Kidney epithelial cell (primary cell): ENCODE data around the gene ALPG. TPM values are rescaled to one million over a fixed set of nuclear protein-coding genes. Genes with fewer than 3 reads are reported as not detected.
"Not testable (repeated sequence)": the region's sequence is repeated elsewhere in the genome, so short reads cannot be mapped to it uniquely, and the experiment has no call there.

Source experiments
- DNase-seq: peaks from one replicate; pipeline ENCODE4 v3.0.0-alpha.2; 2010; ENCODE audit warnings: low read depth
- H3K27me3 ChIP-seq: 2 replicates; pipeline ENCODE4 v1.6.0; 2011; ENCODE audit warnings: low read length; ENCODE audit not compliant: control insufficient read depth, insufficient read depth
- H3K36me3 ChIP-seq: 2 replicates; pipeline ENCODE4 v1.5.1; 2011; ENCODE audit warnings: low read length; ENCODE audit not compliant: control insufficient read depth, insufficient read depth
- H3K4me3 ChIP-seq: 2 replicates; pipeline ENCODE4 v1.5.1; 2011; ENCODE audit warnings: low read depth, mild to moderate bottlenecking, control low read depth, low read length
- total RNA-seq: library from RNA; depleted of rRNA; stranded (reverse); fragments of >200 nt; gene quantifications from 2 replicates; pipeline ENCODE4 v1.2.3, GENCODE V29; 2015
- TF ChIP-seq, protein P1 (sequence below): IDR thresholded peaks from 2 replicates; pipeline ENCODE4 v1.5.1; 2011; ENCODE audit warnings: mild to moderate bottlenecking, moderate library complexity, low read length, control low read depth, inconsistent platforms; ENCODE audit not compliant: insufficient read depth, poor library complexity, severe bottlenecking

The ALPG gene
- total RNA-seq, 1 donor from 2014 or later: not detected

DNA sequence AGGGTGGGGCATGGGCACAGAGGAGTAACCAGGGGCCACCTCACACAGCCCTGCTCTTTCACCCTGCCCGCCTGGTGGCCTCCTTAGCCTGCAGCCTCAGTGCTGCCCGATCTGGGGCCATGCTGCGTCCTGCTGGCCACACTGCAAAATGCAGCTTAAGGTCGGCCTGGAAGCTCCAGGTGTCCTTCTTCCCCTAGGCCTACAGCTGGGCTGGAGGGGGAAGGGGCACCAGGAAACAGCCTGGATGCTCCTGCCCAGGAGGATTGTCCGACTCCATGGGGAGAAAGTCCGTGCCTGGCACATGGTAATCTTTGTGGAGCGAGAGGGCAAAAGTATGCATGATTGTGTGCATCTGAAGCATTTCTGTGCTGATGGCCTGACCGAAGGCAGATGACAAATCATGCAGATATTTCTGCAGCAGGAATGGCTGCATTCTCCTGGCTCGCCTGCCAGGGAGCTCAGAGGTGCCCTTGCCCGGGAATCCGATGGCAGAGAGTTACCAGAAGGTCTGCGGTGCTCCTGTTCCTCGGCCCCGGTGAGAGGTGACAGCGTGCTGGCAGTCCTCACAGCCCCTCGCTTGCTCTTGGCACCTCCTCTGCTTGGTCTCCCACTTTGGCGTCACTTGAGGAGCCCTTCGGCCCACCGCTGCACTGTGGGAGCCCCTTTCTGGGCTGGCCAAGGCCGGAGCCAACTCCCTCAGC is 40.9 kb upstream of the ALPG start:
- Histone ChIP-seq H3K36me3 (no peaks in the 10 kb centered on the region), H3K4me3 (no peak overlapping the region), H3K27me3 (peaks cover 5% of the 10 kb centered on the region)
- DNase-seq: no peak
- TF ChIP-seq, protein P1, sequence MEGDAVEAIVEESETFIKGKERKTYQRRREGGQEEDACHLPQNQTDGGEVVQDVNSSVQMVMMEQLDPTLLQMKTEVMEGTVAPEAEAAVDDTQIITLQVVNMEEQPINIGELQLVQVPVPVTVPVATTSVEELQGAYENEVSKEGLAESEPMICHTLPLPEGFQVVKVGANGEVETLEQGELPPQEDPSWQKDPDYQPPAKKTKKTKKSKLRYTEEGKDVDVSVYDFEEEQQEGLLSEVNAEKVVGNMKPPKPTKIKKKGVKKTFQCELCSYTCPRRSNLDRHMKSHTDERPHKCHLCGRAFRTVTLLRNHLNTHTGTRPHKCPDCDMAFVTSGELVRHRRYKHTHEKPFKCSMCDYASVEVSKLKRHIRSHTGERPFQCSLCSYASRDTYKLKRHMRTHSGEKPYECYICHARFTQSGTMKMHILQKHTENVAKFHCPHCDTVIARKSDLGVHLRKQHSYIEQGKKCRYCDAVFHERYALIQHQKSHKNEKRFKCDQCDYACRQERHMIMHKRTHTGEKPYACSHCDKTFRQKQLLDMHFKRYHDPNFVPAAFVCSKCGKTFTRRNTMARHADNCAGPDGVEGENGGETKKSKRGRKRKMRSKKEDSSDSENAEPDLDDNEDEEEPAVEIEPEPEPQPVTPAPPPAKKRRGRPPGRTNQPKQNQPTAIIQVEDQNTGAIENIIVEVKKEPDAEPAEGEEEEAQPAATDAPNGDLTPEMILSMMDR: peak; percentile 45

DNA sequence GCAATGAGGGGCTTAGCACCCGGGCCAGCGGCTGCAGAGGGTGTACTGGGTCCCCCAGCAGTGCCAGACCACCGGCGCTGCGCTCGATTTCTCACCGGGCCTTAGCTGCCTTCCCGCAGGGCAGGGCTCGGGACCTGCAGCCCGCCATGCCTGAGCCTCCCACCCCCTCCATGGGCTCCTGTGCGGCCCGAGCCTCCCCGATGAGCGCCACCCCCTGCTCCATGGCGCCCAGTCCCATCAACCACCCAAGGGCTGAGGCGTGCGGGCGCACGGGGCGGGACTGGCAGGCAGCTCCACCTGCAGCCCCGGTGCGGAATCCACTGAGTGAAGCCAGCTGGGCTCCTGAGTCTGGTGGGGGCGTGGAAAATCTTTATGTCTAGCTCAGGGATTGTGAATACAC is 40.2 kb upstream of the ALPG start:
- not testable (repeated sequence) for DNase-seq, H3K27me3 ChIP-seq, H3K4me3 ChIP-seq, H3K36me3 ChIP-seq

DNA sequence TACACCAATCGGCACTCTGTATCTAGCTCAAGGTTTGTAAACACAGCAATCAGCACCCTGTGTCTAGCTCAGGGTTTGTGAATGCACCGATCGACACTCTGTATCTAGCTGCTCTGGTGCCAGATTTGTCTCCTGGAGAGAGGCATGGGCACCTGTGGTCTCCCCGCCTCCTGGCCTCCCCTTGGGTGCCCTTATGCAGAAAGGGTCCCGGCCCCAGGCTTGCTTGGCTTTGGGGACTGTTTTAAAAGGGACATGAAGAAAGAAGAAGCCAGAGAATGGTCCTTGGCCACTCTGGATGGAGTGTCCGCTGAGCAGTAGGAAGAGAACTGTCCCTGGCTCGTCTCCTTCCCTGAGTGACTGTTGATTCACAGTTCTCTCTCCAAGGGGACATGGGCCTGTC is 39.6 kb upstream of the ALPG start:
- Histone ChIP-seq H3K4me3 (no peak overlapping the region), H3K36me3 (no peaks in the 10 kb centered on the region), H3K27me3 (peaks cover 5% of the 10 kb centered on the region)
- TF ChIP-seq, protein P1: no peak
- no peak for DNase-seq

DNA sequence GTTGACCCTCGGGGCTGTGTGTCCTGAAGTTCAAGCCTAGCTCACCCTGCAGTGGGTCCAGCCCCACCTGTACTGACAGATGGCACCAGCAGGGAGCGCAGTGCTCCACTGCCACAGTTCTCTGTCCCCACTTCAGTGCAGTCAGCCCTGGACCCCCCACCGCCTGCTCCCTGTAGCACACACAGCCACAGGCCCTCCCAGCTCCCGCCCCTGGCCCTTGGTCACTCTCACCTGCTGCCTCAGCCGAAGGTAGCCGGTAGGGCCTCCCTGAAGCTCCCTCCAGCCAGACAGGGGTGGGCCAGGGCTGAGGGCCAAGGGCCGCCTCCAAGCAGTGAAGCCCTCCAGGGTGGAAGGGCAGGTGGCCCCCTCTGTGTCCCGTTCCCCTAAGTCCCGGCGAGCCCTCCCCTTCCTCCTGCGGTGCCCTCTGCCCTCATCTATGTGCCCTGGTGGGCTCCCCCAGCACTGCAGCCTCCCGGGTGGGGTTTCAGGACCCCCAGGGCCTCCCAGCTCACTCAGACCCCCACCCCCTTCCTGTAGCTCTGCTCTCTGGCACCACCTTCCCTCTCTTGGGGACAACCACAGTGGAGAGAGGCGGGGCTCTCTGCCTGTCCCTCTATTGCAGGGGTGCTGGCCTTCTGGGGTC is 38.9 kb upstream of the ALPG start:
- Histone ChIP-seq H3K27me3 (peaks cover 5% of the 10 kb centered on the region), H3K4me3 (no peak overlapping the region), H3K36me3 (no peaks in the 10 kb centered on the region)
- DNase-seq: no peak
- TF ChIP-seq, protein P1: no peak

DNA sequence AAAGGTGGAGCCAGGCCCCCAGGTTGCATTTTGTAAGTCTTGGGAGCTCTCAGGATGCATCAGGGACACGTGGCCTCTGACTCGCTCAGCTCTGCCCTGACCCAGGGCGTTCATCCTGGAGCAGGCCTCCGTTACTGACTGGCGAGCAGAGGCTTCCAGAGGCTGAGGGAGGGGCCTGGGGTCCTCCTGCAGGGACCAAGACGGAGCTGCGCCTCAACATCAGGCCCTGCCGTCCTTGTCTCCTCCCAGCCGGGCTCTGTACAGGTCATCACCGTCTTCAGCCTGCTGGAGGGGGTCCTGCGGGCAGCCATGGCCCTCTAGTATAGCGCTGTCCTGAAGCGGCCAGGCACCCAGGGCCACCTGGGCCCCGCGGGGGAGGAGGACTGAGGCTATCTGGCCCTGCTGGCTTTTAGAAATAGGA is 38.3 kb upstream of the ALPG start:
- Histone ChIP-seq H3K4me3 (no peak overlapping the region), H3K36me3 (no peaks in the 10 kb centered on the region), H3K27me3 (peaks cover 5% of the 10 kb centered on the region)
- no peak for DNase-seq
- TF ChIP-seq, protein P1: no peak

DNA sequence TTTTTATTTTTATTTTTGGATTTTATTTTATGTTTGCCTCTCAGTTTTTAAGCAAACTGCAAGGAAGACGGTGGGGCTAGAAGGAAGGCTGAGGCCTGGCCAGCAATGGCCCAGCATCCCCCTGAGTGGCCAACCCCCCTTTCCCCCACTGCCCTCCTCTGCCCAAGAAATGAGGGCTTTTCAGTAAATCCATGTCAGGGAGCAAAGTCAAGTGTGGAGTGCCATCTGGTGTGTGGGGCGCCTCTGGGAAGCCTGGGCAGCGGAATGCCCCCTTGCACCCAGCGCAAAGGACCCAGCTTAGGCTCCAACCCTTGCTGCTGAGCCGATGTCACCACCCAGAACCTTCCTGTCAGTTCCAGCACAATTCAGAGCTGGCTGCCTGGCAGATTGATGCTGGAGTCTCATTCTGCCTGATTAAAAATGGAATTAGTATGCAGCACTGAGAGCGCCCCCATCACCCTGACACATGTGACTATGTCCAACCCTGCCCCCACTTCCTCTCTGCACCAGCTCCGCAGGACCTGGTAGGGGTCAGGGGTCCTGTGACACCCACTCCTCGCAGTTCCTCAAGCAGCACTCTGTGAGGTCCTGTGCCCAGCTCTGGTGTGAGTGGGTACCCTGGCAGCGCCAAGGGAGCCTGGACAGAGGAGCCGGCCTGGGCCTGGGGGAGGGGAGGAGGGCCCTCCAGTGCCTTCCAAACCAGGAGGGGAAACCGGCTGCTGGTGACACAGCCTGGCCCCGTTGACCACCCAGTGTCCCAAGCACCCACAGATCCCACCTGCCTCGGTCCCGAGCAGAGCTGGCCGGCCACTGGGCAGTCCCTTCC is 37.3 kb upstream of the ALPG start:
- no peaks in the 10 kb centered on the region for H3K36me3 ChIP-seq
- peaks cover 7% of the 10 kb centered on the region for H3K27me3 ChIP-seq
- no peak for DNase-seq
- no peak overlapping the region for H3K4me3 ChIP-seq
- TF ChIP-seq, protein P1: no peak

DNA sequence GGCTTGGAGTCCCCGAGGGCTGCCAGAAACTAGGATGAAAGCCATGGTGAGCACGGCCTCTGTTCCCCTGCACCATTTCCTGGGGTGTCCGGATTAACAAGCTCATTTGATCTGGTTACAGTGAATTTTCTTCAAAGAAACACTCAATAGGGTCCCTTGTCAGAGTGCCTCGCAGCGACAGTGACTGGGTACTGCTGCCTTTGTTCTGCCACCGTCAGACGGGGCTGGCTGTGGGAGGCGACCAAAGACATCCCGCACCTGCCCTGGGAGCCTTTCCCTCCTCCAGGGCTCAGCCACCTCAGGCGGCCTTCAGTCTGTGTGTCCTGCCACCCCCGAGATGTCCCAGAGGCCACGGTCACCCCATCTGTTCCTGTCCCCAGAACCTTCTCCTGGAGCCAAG is 36.6 kb upstream of the ALPG start:
- not testable (repeated sequence) for DNase-seq, H3K4me3 ChIP-seq, H3K27me3 ChIP-seq, H3K36me3 ChIP-seq
